ENCODE results near the gene TMEM167A.

GRCh38 chr5:83090169-83090568 is 13.0 kb upstream of the TMEM167A start:
- TF ChIP-seq POLR2AphosphoS5 (IDR thresholded peaks at IDR 0.05; ENCODE audit: low read depth) (no peak), REST (IDR thresholded peaks at IDR 0.05; ENCODE audit: insufficient replicate concordance, low read depth) (no peak), SPI1 (IDR thresholded peaks at IDR 0.05; ENCODE audit: borderline replicate concordance, low read depth) (no peak)
- TF ChIP-seq, protein P1, sequence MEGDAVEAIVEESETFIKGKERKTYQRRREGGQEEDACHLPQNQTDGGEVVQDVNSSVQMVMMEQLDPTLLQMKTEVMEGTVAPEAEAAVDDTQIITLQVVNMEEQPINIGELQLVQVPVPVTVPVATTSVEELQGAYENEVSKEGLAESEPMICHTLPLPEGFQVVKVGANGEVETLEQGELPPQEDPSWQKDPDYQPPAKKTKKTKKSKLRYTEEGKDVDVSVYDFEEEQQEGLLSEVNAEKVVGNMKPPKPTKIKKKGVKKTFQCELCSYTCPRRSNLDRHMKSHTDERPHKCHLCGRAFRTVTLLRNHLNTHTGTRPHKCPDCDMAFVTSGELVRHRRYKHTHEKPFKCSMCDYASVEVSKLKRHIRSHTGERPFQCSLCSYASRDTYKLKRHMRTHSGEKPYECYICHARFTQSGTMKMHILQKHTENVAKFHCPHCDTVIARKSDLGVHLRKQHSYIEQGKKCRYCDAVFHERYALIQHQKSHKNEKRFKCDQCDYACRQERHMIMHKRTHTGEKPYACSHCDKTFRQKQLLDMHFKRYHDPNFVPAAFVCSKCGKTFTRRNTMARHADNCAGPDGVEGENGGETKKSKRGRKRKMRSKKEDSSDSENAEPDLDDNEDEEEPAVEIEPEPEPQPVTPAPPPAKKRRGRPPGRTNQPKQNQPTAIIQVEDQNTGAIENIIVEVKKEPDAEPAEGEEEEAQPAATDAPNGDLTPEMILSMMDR (IDR thresholded peaks at IDR 0.05; ENCODE audit: insufficient read depth, low read length) = no peak
